Fibroblast of the conjunctiva (primary cell): ENCODE data around the gene ARHGAP10.
"Not testable (repeated sequence)": the region's sequence is repeated elsewhere in the genome, so short reads cannot be mapped to it uniquely, and the experiment has no call there.

ENCODE experiments used
- DNase-seq: peaks from one replicate; pipeline ENCODE4 v3.0.0-alpha.2; 2010; ENCODE audit warnings: low read depth

Gene ARHGAP10

DNA sequence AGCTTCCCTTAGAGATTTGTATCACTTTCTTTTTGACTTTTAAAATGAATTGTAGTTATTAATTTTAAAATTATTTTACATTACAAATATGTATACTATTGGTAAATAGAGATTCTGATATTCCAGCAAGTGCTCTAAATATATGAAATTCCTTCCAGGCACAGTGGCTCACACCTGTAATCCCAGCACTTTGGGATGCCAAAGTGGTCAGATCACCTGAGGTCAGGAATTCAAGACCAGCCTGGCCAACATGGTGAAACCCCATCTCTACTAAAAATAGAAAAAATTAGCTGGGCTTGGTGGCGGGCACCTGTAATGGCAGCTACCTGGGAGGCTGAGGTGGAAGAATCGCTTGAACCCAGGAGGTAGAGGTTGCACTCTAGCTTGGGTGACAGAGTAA, 180.2 kb downstream of the ARHGAP10 start:
- DNase-seq = not testable (repeated sequence)

DNA sequence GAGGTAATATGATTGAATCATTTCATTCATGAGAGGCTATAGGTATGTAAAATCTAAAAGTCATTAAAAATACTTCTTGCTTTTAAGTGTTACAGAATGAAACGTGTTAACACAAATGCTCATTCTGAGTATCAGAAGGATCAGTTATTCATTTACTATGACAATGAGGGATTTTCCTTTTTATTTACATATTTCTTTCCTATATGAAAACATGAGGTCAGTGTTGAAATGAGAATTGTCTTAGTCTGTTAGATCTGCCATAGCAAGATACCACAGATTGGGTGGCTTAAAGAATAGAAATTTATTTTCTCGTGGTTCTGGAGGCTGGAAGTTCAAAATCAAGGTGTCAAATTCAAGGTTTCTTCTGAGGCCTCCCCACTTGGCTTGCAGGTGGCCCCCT, 181.2 kb downstream of the ARHGAP10 start:
- DNase-seq = no peak

DNA sequence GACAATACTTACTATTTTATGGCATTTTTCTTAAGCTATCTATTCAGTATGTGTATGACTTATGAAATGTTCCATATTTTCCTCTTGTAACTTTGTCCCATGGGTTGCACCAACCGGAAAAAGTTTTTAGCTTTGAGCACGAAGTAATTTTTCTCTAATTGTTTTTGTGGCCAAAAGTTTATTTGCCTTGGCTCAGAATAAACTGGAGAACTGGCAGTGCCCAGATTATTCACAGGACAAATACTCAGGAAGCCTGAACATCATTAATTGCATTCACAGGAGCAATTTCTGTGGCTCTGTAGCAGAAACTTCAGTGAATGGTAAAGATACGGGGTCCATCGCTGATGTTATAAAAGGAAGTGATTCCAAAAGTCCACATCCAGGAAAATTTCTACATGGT, 184.5 kb downstream of the ARHGAP10 start:
- no peak for DNase-seq

GRCh38 chr4:147923381-147923780, 191.5 kb downstream of the ARHGAP10 start:
- DNase-seq = no peak

DNA sequence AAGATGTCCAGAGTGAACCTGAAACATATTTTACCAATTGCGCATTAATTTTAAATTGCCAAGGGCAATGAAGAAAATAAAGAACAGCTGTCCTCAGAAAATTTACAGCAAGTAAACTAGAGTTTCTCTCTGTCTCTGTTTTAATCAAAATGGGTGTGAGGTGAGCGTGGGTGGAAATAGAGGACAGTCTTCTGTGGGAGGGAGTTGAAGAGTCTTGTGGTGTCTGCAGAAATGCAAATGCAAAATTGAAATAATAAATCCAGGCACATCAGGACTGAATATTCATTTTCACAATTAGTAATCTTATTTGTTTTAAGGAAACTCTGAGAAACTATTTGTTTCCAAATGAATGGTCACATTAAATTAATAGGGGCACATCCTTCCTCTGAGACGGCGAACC, 192.0 kb downstream of the ARHGAP10 start:
- no peak for DNase-seq

DNA sequence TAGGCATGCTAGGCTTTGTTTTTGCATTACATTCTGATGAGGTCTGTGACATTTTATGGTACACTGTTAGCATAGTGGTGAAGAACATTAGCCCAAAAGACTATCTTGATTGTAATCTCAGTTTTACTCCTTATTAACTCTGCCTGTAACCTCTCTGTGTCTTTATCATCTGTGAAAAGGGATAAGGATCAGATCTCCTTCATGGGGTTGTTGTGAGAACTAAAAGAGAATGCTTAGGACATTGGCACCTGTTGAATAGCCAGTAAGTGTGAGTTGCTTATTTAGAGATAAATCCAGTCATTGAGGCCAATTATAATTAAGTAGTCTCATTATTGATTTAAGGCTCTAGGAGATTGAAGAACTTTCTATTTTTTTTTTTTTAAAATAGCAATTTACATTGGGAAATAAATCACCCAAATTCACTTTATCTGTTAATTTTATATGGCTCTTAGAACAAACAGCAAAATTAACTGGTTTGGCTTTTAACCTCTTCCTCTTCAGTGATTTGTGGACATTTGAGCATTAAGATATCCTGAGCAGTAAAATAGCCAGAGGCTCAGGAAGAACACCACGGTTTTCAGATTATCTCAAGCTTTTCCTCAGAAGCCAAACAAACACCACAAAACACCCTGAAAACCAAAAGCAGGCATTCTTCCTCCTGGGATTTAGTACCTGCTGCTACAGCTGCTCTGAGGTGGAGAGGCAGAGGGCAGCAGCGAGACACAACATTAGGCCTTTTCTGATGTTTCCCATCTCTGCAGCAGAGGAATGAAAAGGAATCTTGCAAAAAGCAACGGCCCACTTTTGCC, 192.9 kb downstream of the ARHGAP10 start:
- no peak for DNase-seq

DNA sequence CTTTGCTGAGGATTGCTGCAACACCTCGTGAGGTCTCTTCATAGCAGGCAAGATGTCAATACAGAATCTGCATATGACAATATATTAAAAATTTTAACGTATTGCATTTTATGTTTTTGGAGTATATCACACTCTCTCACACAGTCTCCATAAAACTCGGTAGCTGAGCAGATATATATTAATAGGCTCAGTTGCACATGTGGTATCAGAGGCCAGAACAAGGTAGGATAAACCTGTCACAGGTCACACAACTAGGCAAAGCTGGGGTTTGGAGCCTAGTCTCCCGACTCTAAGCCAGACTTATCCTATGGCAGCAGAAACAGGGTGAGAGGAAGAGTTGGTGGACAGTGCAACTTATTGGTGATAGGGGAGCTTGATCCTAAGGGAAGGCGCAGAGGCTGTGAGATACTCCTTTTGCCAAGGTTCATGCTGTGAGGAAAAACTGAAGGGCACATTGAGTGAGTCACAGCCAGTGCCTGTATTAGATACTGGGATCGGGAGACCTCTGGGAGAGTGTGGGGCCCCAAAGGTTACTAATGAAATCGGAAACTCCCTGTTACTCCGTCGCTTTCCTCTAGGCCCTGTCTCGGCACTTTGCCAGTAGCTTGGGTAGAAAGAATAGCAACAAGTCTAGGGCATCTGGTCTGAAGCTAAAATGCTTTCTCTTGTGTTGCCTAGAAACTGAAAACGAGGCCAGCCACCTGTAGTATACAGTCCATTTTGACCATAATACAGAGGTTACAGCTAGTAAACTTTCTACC, 195.7 kb downstream of the ARHGAP10 start:
- DNase-seq = peak; percentile 52

DNA sequence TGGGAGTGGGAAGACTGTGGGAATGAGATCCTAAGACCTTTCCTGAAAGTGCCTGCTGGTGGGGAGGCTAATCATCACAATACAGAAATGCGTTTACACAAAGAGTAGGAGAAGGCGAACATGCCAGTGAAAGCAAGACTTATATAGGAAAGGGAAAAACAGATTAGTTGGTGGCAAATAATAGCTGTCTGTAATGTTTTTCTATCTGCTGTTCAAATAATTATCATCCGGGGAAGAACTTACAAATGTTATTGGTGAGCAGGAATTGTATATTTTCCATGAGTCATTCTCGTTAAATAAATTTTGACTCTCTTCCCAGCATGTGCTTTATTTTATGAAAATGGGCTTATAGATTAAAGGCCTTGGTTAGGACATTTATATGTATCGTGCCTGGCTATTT, 196.5 kb downstream of the ARHGAP10 start:
- no peak for DNase-seq

- no peak for DNase-seq
Observed at GRCh38 chr4:147929746-147930145, 197.9 kb downstream of the ARHGAP10 start.

GRCh38 chr4:147933316-147933715, 201.4 kb downstream of the ARHGAP10 start:
- no peak for DNase-seq

DNA sequence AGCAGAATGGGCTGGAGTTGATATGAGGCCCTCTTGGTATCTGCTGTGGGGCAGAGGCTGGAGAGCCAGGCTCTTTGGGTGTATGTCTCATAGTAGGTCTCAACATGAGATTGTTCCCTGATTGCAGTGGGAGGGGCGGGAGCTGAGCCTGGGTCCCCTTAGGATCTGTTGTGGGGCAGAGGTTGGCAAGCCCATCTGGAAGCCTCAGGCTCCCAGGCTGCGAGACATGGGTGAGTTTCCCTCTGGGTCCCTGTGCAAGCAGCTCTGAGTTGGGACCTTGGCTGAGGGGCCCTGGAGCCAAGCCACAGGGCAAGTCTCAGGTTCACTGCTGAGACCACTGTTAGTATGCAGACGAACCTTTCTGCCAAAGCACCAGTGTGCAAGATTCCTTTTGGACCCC, 201.9 kb downstream of the ARHGAP10 start:
- DNase-seq = no peak

GRCh38 chr4:147938496-147938895, 206.6 kb downstream of the ARHGAP10 start:
- no peak for DNase-seq

DNA sequence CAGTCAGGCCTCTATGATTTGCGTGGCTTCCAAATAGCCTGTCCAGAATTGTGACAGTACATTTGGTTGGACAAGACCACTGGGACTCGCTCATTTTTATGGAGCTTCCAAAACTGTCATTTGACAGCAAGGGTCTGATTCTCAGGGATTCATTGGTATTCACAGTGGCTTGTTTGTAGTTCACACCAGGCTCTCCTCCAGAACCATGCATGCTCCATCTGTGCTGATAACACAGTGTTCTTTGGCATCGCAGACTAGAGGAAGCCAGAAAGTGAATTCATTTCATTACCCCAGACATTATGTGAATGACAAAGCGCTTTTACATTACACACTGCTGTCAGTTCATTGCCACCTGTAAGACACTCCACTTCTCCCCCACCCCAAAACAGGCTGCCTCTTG, 208.3 kb downstream of the ARHGAP10 start:
- DNase-seq = no peak

DNA sequence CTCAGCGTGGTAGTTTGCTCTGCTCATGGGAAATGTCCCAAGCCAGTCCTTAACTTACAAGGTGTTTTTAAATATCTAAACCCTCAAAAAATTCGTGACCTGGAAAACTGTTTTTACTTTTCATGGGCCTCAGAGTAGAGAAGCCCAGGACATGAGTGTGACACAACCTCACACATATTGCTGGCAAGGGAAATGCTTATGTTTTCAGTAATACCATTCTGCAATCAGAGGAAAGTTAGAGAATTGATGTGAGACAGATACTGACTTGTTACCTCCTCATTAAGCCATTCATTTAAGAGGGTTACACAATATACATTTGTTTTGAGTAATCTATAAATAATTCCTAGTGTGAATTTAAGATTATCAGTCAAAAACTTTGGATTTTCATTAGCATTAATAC, 209.5 kb downstream of the ARHGAP10 start:
- no peak for DNase-seq

GRCh38 chr4:147942729-147943128, 210.8 kb downstream of the ARHGAP10 start:
- no peak for DNase-seq

- no peak for DNase-seq
Observed at GRCh38 chr4:147943159-147943638, 211.3 kb downstream of the ARHGAP10 start.

DNA sequence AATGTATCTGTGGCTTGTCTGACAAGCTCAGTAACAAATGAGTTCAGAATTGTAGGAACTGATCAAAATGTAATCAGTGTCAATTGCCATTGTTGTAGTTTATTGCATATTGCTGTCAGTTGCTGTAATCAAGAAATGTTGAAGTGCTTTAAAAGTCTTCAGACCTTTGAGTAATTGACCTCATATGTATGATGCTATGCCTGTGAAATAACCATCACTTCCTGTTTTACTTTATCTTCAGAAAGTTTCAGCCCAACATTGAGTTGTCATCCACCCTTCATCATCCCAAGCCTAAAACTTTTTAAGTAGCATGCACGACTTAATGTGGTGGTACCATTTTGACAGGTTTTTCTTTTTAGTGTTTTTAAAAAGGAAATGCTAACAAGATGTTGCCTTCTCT, 212.4 kb downstream of the ARHGAP10 start:
- no peak for DNase-seq

GRCh38 chr4:147944670-147945260, 212.9 kb downstream of the ARHGAP10 start:
- DNase-seq = no peak

- no peak for DNase-seq
Observed at GRCh38 chr4:147948336-147948735, 216.4 kb downstream of the ARHGAP10 start.

GRCh38 chr4:147950261-147950660, 218.4 kb downstream of the ARHGAP10 start:
- no peak for DNase-seq

- DNase-seq = no peak
Observed at GRCh38 chr4:147950841-147951240, 219.0 kb downstream of the ARHGAP10 start.

- no peak for DNase-seq
Observed at GRCh38 chr4:147954850-147955249, 223.0 kb downstream of the ARHGAP10 start.
